Measurements from ENCODE around the gene CDCA7L. TPM values are rescaled to one million over a fixed set of nuclear protein-coding genes. Genes with fewer than 3 reads are reported as not detected.

Gene CDCA7L
- total RNA-seq, 1 experiment from 2014 or later, result 107 TPM

GRCh38 chr7:21942955-21943354, 2.7 kb downstream of the CDCA7L start:
- RAD21 ChIA-PET (ENCODE audit: low non-redundant PET in 1 of 2, low total read pairs in 2 of 2, uncharacterized antibody in 2 of 2, unreplicated experiment in 2 of 2), result no interaction called here
- H3K79me2 ChIP-seq (ENCODE audit: insufficient read depth, low read length), result peaks cover 73% of the 10 kb centered on the region
- TF ChIP-seq ELF1 (IDR thresholded peaks at IDR 0.05; ENCODE audit: borderline replicate concordance, low read depth) (no peak), CBX3 (IDR thresholded peaks at IDR 0.05; ENCODE audit: low read depth) (no peak), POLR2AphosphoS5 (IDR thresholded peaks at IDR 0.05; ENCODE audit: low read depth, low read length) (no peak), POLR2A (IDR thresholded peaks at IDR 0.05; ENCODE audit: borderline replicate concordance, extremely low read depth, insufficient read depth, insufficient read length) (no peak)
- no peak overlapping the region for H2AFZ ChIP-seq (ENCODE audit: low read depth, low read length, poor library complexity, severe bottlenecking)
- no peaks in the 10 kb centered on the region for H3K27me3 ChIP-seq (ENCODE audit: insufficient read depth, low read length)
- H3K9me3 ChIP-seq (ENCODE audit: control insufficient read depth in 1 of 2, insufficient read depth in 1 of 2, low read depth in 1 of 2, low read length in 2 of 2), result no peaks in the 10 kb centered on the region
- H3K9ac ChIP-seq (ENCODE audit: low read length), result no peak overlapping the region
- CTCF ChIA-PET, result no interaction called here
- no peaks in the 10 kb centered on the region for H4K20me1 ChIP-seq (ENCODE audit: insufficient read depth)
- POLR2A ChIA-PET, result interaction anchor here (1.1 kb wide), 1 partner anchor 8 kb away, joined by 3 read pairs; no protein-coding TSS in a partner anchor
- ATAC-seq (no peak), DNase-seq (ENCODE audit: low read depth, low spot score) (no peak)
- intact Hi-C loops (cut with micrococcal nuclease), result no loop called here
- H3K4me2 ChIP-seq (ENCODE audit: low read length), result no peak overlapping the region
- H3K9me2 ChIP-seq (ENCODE audit: insufficient read depth), result no peaks in the 10 kb centered on the region
- H3K4me3 ChIP-seq (replicated peaks in 1 of 2; ENCODE audit: low read depth in 1 of 2, low read length in 2 of 2), result no peak overlapping the region
- no peaks in the 10 kb centered on the region; a peak in 1 of 4 replicates for H3K36me3 ChIP-seq (ENCODE audit: control insufficient read depth in 1 of 2, insufficient read depth in 2 of 2, low read length in 2 of 2)
- no TSS peak for BruUV-seq (replicated peaks)
- H3K27ac ChIP-seq (ENCODE audit: low read depth, low read length), result no peak overlapping the region
- H3K4me1 ChIP-seq (ENCODE audit: control insufficient read depth in 1 of 2, insufficient read depth in 2 of 2, low read length in 2 of 2), result peaks cover 12 to 19% of the 10 kb centered on the region in 2 experiments

- H4K20me1 ChIP-seq (ENCODE audit: insufficient read depth), result no peaks in the 10 kb centered on the region
- no peak overlapping the region for H3K9ac ChIP-seq (ENCODE audit: low read length)
- H3K36me3 ChIP-seq (ENCODE audit: control insufficient read depth in 1 of 2, insufficient read depth in 2 of 2, low read length in 2 of 2), result peaks cover 0 to 3% of the 10 kb centered on the region in 2 experiments; a peak in 1 of 4 replicates
- no peak overlapping the region for H2AFZ ChIP-seq (ENCODE audit: low read depth, low read length, poor library complexity, severe bottlenecking)
- no peak overlapping the region for H3K4me2 ChIP-seq (ENCODE audit: low read length)
- no peak for ATAC-seq
- intact Hi-C loops (cut with micrococcal nuclease), result no loop called here
- no peak overlapping the region for H3K27ac ChIP-seq (ENCODE audit: low read depth, low read length)
- ChIA-PET POLR2A (interaction anchor here (1.1 kb wide), 1 partner anchor 9 kb away, joined by 3 read pairs; no protein-coding TSS in a partner anchor), CTCF (no interaction called here), RAD21 (ENCODE audit: low non-redundant PET in 1 of 2, low total read pairs in 2 of 2, uncharacterized antibody in 2 of 2, unreplicated experiment in 2 of 2) (no interaction called here)
- BruUV-seq (replicated peaks), result no TSS peak
- peaks cover 85% of the 10 kb centered on the region for H3K79me2 ChIP-seq (ENCODE audit: insufficient read depth, low read length)
- no peak overlapping the region for H3K4me3 ChIP-seq (replicated peaks in 1 of 2; ENCODE audit: low read depth in 1 of 2, low read length in 2 of 2)
- no peaks in the 10 kb centered on the region for H3K27me3 ChIP-seq (ENCODE audit: insufficient read depth, low read length)
- no peaks in the 10 kb centered on the region for H3K9me3 ChIP-seq (ENCODE audit: control insufficient read depth in 1 of 2, insufficient read depth in 1 of 2, low read depth in 1 of 2, low read length in 2 of 2)
- TF ChIP-seq ELF1 (IDR thresholded peaks at IDR 0.05; ENCODE audit: borderline replicate concordance, low read depth), result no peak
- TF ChIP-seq POLR2AphosphoS5 (IDR thresholded peaks at IDR 0.05; ENCODE audit: low read depth, low read length), result no peak
- TF ChIP-seq SRF (IDR thresholded peaks at IDR 0.05; ENCODE audit: low read depth), result no peak
- TF ChIP-seq ZFX (IDR thresholded peaks at IDR 0.05), result no peak
- TF ChIP-seq, protein P1, sequence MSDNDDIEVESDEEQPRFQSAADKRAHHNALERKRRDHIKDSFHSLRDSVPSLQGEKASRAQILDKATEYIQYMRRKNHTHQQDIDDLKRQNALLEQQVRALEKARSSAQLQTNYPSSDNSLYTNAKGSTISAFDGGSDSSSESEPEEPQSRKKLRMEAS (IDR thresholded peaks at IDR 0.05), result no peak
- no peak for TF ChIP-seq REST (IDR thresholded peaks at IDR 0.05; ENCODE audit: low read depth)
- TF ChIP-seq SP1 (IDR thresholded peaks at IDR 0.05; ENCODE audit: low read depth), result no peak
- no peak for TF ChIP-seq CEBPB (IDR thresholded peaks at IDR 0.05; ENCODE audit: low read depth)
- TF ChIP-seq, protein P2, sequence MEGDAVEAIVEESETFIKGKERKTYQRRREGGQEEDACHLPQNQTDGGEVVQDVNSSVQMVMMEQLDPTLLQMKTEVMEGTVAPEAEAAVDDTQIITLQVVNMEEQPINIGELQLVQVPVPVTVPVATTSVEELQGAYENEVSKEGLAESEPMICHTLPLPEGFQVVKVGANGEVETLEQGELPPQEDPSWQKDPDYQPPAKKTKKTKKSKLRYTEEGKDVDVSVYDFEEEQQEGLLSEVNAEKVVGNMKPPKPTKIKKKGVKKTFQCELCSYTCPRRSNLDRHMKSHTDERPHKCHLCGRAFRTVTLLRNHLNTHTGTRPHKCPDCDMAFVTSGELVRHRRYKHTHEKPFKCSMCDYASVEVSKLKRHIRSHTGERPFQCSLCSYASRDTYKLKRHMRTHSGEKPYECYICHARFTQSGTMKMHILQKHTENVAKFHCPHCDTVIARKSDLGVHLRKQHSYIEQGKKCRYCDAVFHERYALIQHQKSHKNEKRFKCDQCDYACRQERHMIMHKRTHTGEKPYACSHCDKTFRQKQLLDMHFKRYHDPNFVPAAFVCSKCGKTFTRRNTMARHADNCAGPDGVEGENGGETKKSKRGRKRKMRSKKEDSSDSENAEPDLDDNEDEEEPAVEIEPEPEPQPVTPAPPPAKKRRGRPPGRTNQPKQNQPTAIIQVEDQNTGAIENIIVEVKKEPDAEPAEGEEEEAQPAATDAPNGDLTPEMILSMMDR (IDR thresholded peaks at IDR 0.05 in 2 of 3, conservative IDR thresholded peaks at IDR 0.05 in 1 of 3; ENCODE audit: borderline replicate concordance in 1 of 3, insufficient read depth in 1 of 3, low read depth in 2 of 3, low read length in 2 of 3), result no peak
- no peak for TF ChIP-seq POLR2A (IDR thresholded peaks at IDR 0.05; ENCODE audit: borderline replicate concordance, extremely low read depth, insufficient read depth, insufficient read length)
- TF ChIP-seq JUND (IDR thresholded peaks at IDR 0.05), result no peak
- TF ChIP-seq EGR1 (IDR thresholded peaks at IDR 0.05; ENCODE audit: low read depth), result no peak
- TF ChIP-seq TCF7L2 (IDR thresholded peaks at IDR 0.05; ENCODE audit: borderline replicate concordance, extremely low read depth, insufficient read depth, insufficient read length), result no peak
- TF ChIP-seq EZH2phosphoT487 (IDR thresholded peaks at IDR 0.05; ENCODE audit: borderline replicate concordance), result no peak
- DNase-seq (ENCODE audit: low read depth, low spot score), result no peak
- peaks cover 12 to 14% of the 10 kb centered on the region in 2 experiments for H3K4me1 ChIP-seq (ENCODE audit: control insufficient read depth in 1 of 2, insufficient read depth in 2 of 2, low read length in 2 of 2)
- H3K9me2 ChIP-seq (ENCODE audit: insufficient read depth), result no peaks in the 10 kb centered on the region
These were observed 4.0 kb downstream of the CDCA7L start for GRCh38 chr7:21941611-21942141.
